Spleen (tissue), 7 donors: ENCODE results near the gene SEMA5A.

Experiments
- POLR2A ChIP-seq, 3 donors: fragments of 450-650 bp; IDR thresholded peaks; one replicate each; pipeline ENCODE4 v1.5.1; 2017; ENCODE audit warnings: antibody characterized with exemption in 3 of 3, mild to moderate bottlenecking in 1 of 3
- TF ChIP-seq, protein P1 (sequence below), 11 experiments: fragments of 200-600 bp in 7 of 11; fragments of 450-650 bp in 4 of 11; sonication (generic) in 4 of 11; IDR thresholded peaks in 8 of 11; conservative IDR thresholded peaks in 3 of 11; 1 replicate in 7 of 11; 2 replicates in 4 of 11; pipeline versions ENCODE4 v1.4.0 to v1.8.0; 2016 to 2021; ENCODE audit warnings: antibody characterized with exemption in 11 of 11, inconsistent platforms in 4 of 11, mild to moderate bottlenecking in 1 of 11
- donor health status: DM: no; HTN: no; CAD: no; lungs with moderate emphysema.
- donor health status: DM: no; HTN: no; CAD: no.
- donor health status: DM: no; HTN: no; CAD: no.

GRCh38 chr5:9519537-9519936 lies 26.3 kb downstream of the SEMA5A start:
- no peak for TF ChIP-seq POLR2A (IDR thresholded peaks at IDR 0.05)
- TF ChIP-seq, protein P1, sequence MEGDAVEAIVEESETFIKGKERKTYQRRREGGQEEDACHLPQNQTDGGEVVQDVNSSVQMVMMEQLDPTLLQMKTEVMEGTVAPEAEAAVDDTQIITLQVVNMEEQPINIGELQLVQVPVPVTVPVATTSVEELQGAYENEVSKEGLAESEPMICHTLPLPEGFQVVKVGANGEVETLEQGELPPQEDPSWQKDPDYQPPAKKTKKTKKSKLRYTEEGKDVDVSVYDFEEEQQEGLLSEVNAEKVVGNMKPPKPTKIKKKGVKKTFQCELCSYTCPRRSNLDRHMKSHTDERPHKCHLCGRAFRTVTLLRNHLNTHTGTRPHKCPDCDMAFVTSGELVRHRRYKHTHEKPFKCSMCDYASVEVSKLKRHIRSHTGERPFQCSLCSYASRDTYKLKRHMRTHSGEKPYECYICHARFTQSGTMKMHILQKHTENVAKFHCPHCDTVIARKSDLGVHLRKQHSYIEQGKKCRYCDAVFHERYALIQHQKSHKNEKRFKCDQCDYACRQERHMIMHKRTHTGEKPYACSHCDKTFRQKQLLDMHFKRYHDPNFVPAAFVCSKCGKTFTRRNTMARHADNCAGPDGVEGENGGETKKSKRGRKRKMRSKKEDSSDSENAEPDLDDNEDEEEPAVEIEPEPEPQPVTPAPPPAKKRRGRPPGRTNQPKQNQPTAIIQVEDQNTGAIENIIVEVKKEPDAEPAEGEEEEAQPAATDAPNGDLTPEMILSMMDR (IDR thresholded peaks at IDR 0.05 in 8 of 11, conservative IDR thresholded peaks at IDR 0.05 in 3 of 11): no peak
